ENCODE measurements around the gene COG2. TPM values are rescaled to one million over a fixed set of nuclear protein-coding genes. Genes with fewer than 3 reads are reported as not detected.

Gene COG2
- total and polyA plus RNA-seq, 2 of the 8 experiments (the other 6 are each of a cell fraction or from before 2014, with no cell fraction given), result 10.3 to 36.7 TPM

DNA sequence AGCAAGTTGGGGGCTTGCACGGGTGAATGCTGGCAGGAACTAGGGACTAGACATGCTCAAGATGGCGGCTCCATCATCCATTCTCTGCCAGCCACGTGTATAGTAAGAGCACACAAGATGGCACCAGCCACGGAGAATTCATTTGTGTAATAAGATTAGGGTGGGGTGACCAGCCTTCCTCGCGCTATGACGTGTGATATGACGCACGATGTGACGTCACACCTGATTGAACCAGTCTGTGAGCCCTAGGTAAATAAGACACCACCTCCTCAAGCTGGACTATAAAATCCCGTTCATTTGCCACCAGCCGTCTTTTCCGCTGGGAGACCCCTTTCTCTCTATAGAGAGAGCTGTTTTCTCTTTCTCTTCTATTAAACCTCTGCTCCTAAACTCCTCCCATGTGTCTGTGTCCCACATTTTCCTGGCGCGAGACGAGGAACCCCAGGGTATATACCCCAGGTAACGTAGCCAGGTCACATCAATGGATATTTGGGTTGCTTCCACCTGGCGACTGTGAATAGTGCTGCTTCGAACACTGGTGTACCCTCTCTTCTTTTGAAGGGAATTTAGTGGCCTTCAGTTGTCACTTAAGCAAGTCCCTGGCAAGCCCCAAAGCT lies 18.1 kb upstream of the COG2 start:
- Histone ChIP-seq H4K8ac (ENCODE audit: extremely low read depth, insufficient read depth, low read length) (no peak overlapping the region), H4K20me1 (replicated peaks in 1 of 2; ENCODE audit: control insufficient read depth in 1 of 2, insufficient read depth in 2 of 2, low read length in 2 of 2) (no peaks in the 10 kb centered on the region), H3K23me2 (ENCODE audit: low read depth, low read length) (no peaks in the 10 kb centered on the region), H4K5ac (ENCODE audit: insufficient read length, low read depth, low read length) (no peak overlapping the region), H2BK12ac (ENCODE audit: low read depth, low read length) (no peak overlapping the region), H3K36me3 (ENCODE audit: control insufficient read depth in 2 of 4, insufficient read depth in 4 of 4, low read length in 3 of 4) (no peaks in the 10 kb centered on the region), H3K27me3 (replicated peaks in 1 of 4; ENCODE audit: control insufficient read depth in 3 of 4, extremely low read depth in 1 of 4, insufficient read depth in 3 of 4, low read length in 3 of 4) (no peaks in the 10 kb centered on the region), H3K4me3 (ENCODE audit: extremely low read depth in 1 of 4, insufficient read depth in 2 of 4, low read depth in 3 of 4, low read length in 4 of 4) (no peak overlapping the region), H3K14ac (ENCODE audit: insufficient read length) (no peak overlapping the region), H3K4me2 (ENCODE audit: insufficient read depth in 1 of 2, low read depth in 2 of 2, low read length in 2 of 2) (no peak overlapping the region), H3K4ac (replicated peaks; ENCODE audit: insufficient read length, low read depth, low read length) (no peak overlapping the region), H3K9me3 (ENCODE audit: insufficient read depth in 2 of 2, low read depth in 1 of 2, low read length in 1 of 2) (no peaks in the 10 kb centered on the region; a peak in 1 of 4 replicates), H2BK15ac (ENCODE audit: low read length) (no peak overlapping the region), H3K18ac (ENCODE audit: extremely low read depth, low read length) (no peak overlapping the region), H2BK5ac (ENCODE audit: low read depth, low read length) (no peak overlapping the region; the same call in 1 of the 2 replicates), H3K56ac (replicated peaks; ENCODE audit: insufficient read length, low read depth, low read length) (no peak overlapping the region), H2BK20ac (ENCODE audit: low read length) (no peak overlapping the region), H3K79me2 (ENCODE audit: control insufficient read depth in 1 of 2, insufficient read depth in 2 of 2, low read length in 2 of 2) (no peaks in the 10 kb centered on the region), H2AK5ac (ENCODE audit: low read depth, low read length) (no peak overlapping the region), H4K91ac (replicated peaks; ENCODE audit: insufficient read length, low read length) (no peak overlapping the region), H2AFZ (ENCODE audit: low read length) (no peak overlapping the region), H3K4me1 (replicated peaks in 1 of 4; ENCODE audit: control insufficient read depth in 3 of 4, insufficient read depth in 4 of 4, low read length in 3 of 4) (no peaks in the 10 kb centered on the region; a peak in 2 of 7 replicates), H3K27ac (ENCODE audit: low read depth, low read length) (no peak overlapping the region), H3K9ac (replicated peaks in 1 of 4; ENCODE audit: extremely low read depth in 1 of 4, low read depth in 3 of 4, low read length in 3 of 4) (no peak overlapping the region), H3K79me1 (ENCODE audit: low read depth, low read length) (no peaks in the 10 kb centered on the region), H2BK120ac (replicated peaks; ENCODE audit: low read depth, low read length) (no peak overlapping the region), H3K23ac (ENCODE audit: insufficient read length) (no peak overlapping the region)
- FAIRE-seq (no peak), DNase-seq (ENCODE audit: low read depth in 1 of 2, low spot score in 2 of 2) (no peak)
- CTCF ChIA-PET (ENCODE audit: partially characterized antibody), result interaction anchor here (0.8 to 0.9 kb wide), 2 partner anchors 13 to 14 kb away, joined by 3 read pairs; no protein-coding TSS in a partner anchor
- POLR2A ChIA-PET (ENCODE audit: partially characterized antibody), result no interaction called here
- WGBS, 2 experiments (ENCODE audit: extremely low coverage in 1 of 2, insufficient coverage in 1 of 2, insufficient read length in 1 of 2, insufficient replicate concordance in 2 of 2, low coverage in 1 of 2, low lambda C conversion rate in 2 of 2, missing lambda C conversion rate in 1 of 2), result 93% methylated on average over 19 of the region's 19 CpGs; no CpG with 5 or more reads in 1 of the 2 experiments
- TF ChIP-seq KDM1A (IDR thresholded peaks at IDR 0.05; ENCODE audit: borderline replicate concordance, low read length), result no peak
- TF ChIP-seq CTBP2 (IDR thresholded peaks at IDR 0.05; ENCODE audit: borderline replicate concordance, insufficient read depth, insufficient read length, low read length), result no peak
- no peak for TF ChIP-seq BCL11A (IDR thresholded peaks at IDR 0.05; ENCODE audit: low read depth in 2 of 2, low read length in 2 of 2)
- no peak for TF ChIP-seq SIX5 (IDR thresholded peaks at IDR 0.05; ENCODE audit: low read depth, low read length)
- no peak for TF ChIP-seq EGR1 (IDR thresholded peaks at IDR 0.05; ENCODE audit: borderline replicate concordance, low read depth, low read length)
- TF ChIP-seq CREB1 (IDR thresholded peaks at IDR 0.05), result no peak
- no peak for TF ChIP-seq TAF1 (IDR thresholded peaks at IDR 0.05; ENCODE audit: low read depth, low read length)
- TF ChIP-seq, protein P1, sequence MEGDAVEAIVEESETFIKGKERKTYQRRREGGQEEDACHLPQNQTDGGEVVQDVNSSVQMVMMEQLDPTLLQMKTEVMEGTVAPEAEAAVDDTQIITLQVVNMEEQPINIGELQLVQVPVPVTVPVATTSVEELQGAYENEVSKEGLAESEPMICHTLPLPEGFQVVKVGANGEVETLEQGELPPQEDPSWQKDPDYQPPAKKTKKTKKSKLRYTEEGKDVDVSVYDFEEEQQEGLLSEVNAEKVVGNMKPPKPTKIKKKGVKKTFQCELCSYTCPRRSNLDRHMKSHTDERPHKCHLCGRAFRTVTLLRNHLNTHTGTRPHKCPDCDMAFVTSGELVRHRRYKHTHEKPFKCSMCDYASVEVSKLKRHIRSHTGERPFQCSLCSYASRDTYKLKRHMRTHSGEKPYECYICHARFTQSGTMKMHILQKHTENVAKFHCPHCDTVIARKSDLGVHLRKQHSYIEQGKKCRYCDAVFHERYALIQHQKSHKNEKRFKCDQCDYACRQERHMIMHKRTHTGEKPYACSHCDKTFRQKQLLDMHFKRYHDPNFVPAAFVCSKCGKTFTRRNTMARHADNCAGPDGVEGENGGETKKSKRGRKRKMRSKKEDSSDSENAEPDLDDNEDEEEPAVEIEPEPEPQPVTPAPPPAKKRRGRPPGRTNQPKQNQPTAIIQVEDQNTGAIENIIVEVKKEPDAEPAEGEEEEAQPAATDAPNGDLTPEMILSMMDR (IDR thresholded peaks at IDR 0.05; ENCODE audit: control extremely low read depth in 1 of 3, insufficient read depth in 1 of 3, low read depth in 1 of 3, low read length in 3 of 3), result no peak
- no peak for TF ChIP-seq MAFK (IDR thresholded peaks at IDR 0.05; ENCODE audit: low read depth, low read length)
- TF ChIP-seq RXRA (IDR thresholded peaks at IDR 0.05; ENCODE audit: insufficient read depth, low read depth, low read length), result no peak
- TF ChIP-seq, protein P2, sequence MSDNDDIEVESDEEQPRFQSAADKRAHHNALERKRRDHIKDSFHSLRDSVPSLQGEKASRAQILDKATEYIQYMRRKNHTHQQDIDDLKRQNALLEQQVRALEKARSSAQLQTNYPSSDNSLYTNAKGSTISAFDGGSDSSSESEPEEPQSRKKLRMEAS (IDR thresholded peaks at IDR 0.05), result no peak

Data from H1 (cell line).